ENCODE results near the gene BCL11B. TPM values are rescaled to one million over a fixed set of nuclear protein-coding genes. Genes with fewer than 3 reads are reported as not detected.

Gene BCL11B
- polyA plus RNA-seq, 4 donors, result 0.60 to 3.1 (median 2.5) TPM

GRCh38 chr14:99256483-99256874 is 15.5 kb downstream of the BCL11B start:
- DNase-seq (ENCODE audit: low read depth in 4 of 4, low spot score in 3 of 4), result no peak

DNA sequence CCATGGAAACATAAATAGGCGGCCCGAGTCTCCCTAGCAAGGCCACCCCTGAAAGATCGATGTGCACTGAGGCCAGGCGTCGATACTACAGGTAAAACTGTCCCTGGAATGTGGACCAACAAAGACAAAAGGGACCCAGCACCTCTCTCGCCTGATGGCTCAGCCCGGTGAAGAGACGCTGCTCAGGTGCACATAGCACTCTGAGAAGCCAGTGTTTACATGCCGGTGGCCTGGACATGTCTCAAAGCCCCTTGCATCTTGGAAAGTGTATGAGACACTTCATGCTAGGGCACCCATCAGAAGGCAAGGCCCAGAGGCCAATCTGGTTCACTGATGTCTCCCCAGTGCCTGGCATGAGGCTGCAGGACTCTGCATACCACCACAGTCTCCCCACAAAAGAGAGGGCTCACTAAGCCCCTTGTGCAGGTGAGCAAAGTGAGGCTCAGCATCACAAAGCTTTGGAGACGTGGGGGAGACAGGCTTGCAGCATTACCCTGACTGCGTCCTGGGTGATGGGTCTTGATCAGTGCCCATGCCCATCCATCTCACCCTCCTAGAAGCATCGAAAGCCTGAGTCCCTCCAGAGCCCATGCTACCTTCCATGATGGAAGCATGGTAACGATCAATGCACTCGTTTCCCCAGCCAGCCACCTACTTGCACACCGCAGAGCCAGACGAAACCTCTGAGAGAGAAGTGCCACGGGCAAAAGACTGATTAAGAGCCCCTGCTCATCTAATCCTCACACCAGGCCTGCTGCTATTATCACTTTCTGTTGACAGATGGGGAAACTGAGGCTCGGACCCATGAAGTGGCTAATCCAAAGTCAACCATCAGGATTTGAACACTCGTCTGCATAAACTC is 16.1 kb downstream of the BCL11B start:
- no peak for DNase-seq (ENCODE audit: low read depth in 4 of 4, low spot score in 3 of 4)

DNA sequence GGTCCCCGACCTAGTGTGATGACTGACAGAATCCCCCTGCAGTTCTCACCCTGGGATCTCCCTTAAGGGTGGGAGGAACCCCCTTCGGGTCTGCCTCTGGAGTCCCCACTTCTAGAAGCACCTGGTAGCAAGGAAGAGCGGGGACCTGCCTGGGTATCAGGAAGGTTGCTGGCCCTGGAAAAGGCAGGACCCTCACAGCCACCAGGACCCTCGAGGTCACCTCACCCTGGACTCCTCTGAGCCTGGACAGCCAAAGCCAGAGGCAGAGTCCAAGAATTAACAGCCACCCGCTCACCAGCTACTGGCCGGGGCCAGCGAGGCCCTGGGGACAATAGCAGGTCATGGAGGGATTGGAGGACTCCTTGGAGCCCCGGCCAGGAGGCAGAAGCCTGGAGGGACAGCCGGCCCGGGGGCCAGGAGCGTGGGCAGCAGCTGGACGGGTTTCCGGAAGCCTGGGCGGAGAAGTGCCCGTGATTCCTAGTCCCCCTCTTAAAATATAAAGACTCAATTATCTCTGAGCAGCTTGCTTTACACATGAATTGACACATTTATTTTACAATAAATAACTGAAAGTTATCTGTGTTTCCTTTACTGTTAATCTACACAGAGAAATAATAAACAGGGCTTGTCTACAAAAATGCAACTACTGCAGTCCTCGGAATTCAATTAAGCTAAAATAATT is 17.5 kb downstream of the BCL11B start:
- DNase-seq (ENCODE audit: low read depth in 4 of 4, low spot score in 3 of 4), result no peak

- no peak for DNase-seq (ENCODE audit: low read depth in 4 of 4, low spot score in 3 of 4)
These were observed 18.1 kb downstream of the BCL11B start for GRCh38 chr14:99253890-99254289.

- no peak for DNase-seq (ENCODE audit: low read depth in 4 of 4, low spot score in 3 of 4)
These were observed 18.8 kb downstream of the BCL11B start for GRCh38 chr14:99252940-99253868.

- no peak for DNase-seq (ENCODE audit: low read depth in 4 of 4, low spot score in 3 of 4)
These were observed 19.5 kb downstream of the BCL11B start for GRCh38 chr14:99252443-99252939.

- DNase-seq (ENCODE audit: low read depth in 4 of 4, low spot score in 3 of 4), result no peak
These were observed 20.3 kb downstream of the BCL11B start for GRCh38 chr14:99251721-99252120.

- DNase-seq (ENCODE audit: low read depth in 4 of 4, low spot score in 3 of 4), result no peak
These were observed 21.3 kb downstream of the BCL11B start for GRCh38 chr14:99250636-99251208.

- DNase-seq (ENCODE audit: low read depth in 4 of 4, low spot score in 3 of 4), result no peak
These were observed 22.6 kb downstream of the BCL11B start for GRCh38 chr14:99249389-99249788.

GRCh38 chr14:99248761-99249171 is 23.2 kb downstream of the BCL11B start:
- no peak for DNase-seq (ENCODE audit: low read depth in 4 of 4, low spot score in 3 of 4)

DNA sequence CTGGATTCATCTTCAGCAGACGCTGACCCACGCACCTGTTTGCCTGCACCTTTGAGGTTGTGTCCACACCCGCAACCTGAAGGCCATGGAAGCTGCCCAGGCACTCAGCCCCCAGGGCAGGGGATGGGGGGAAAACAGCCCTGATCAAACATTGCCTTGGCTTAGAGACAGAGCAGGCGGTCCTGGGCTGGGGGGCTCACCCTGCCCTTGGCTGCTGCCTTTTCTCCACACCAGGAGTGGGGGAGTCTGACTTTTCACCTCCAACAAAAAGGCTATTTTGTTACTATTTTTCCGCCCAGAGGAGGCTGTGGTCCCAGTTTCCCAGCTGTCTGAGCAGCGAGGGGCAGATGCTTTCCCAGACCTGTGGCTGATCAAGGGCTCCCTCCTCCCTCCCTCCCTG is 24.2 kb downstream of the BCL11B start:
- no peak for DNase-seq (ENCODE audit: low read depth in 4 of 4, low spot score in 3 of 4)

DNA sequence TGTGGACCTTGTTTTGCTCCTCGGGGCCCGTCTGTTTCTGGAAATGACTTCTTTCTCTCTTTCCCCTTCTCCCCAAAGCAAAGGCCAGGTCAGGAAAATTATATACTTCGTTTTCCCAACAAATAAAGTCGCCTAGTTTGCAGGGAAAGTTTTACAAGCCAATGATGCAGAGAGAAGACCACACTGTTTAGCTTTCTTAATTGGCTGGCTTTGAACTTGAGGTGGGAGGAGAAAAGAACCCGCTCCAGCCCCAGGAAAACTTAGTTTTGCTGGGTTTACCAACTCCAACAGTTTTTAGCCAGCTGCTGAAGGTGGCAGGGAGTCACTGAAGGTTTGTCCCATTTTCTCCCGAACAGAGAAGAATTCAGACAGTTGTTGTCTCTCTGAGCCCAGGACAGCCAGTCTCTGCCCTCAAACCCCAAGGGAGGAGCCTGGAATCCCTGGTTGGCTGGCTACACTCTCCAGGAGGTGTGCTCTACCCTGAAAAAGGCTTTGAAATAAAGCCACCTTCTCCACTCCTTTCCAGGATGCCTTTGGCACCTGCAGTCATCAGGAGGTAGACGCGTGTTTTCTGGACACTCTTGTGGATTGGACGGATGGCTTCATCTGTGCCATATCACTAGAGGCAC is 24.8 kb downstream of the BCL11B start:
- no peak for DNase-seq (ENCODE audit: low read depth in 4 of 4, low spot score in 3 of 4)

DNA sequence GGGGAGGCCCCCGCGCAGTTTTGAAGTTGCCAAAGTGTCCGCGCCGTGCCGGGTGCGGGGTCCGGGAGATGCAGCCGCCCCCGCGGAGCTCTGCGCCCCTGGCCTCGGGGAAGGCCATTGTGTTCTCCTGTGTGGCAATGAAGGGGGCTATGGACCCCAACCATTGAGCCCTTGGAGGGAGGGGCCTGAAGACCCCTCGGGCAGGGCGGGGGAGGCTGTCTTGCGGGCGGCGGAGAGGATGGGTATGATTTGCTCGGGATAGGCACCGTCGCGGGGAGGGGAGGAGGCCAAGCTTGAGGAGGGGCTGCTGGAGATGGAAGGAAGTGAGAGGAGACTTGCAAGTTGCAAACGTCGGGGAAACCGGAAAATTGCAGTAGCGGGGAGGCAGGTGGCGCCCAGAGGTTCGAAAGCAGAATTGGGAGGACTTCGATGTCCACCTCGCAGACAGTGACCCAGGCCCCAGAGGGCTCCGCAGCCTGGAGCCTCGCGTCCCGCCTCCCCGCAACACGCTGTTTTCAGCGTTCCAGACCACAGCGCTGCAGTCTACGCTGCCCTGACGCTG is 25.4 kb downstream of the BCL11B start:
- no peak for DNase-seq (ENCODE audit: low read depth in 4 of 4, low spot score in 3 of 4)

- DNase-seq (ENCODE audit: low read depth in 4 of 4, low spot score in 3 of 4), result no peak
These were observed 26.2 kb downstream of the BCL11B start for GRCh38 chr14:99245564-99246511.

GRCh38 chr14:99244941-99245563 is 26.9 kb downstream of the BCL11B start:
- DNase-seq (ENCODE audit: low read depth in 4 of 4, low spot score in 3 of 4), result no peak

- DNase-seq (ENCODE audit: low read depth in 4 of 4, low spot score in 3 of 4), result no peak
These were observed 27.6 kb downstream of the BCL11B start for GRCh38 chr14:99244367-99244901.

DNA sequence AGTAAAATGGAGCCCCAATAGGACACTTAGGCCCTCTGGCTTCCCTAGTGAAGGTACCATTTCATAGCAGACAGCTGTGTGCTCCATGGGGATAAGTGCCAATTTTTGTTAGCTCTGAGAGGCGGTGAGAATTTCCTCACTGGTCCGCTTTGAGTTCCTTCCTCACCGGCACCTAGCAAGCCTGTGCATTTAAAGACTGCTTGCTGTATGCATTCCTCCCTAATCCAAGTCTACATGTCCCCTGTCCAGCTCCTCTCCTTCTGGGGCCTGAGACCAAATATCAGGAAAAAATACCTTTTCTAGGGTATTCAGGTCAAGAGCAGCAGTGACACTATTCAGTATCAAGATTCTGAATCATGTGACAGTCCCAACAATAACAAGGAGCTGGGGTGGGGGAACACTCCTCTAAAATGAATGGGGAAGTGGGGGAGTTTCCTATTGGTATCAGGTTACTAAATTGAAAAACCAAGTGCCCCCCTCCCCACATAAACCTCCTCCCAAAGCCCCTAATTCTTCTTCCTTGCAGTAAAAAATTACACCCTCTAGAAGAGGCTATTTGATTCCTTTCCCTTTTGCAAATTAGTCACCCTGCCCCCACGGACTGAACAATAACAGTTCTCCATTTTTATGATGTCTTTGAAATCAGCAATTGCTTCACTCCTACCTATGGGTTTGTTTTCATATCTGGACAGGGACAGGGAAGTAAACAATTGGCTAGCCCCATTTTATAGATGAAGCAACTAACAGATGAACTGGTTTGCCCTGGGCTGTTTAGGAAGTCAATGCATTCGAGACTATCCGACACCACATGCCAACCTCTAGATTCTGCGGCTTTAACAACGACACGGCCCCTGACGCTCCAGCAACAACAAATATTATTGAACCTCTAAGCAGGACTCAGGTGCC is 28.9 kb downstream of the BCL11B start:
- DNase-seq (ENCODE audit: low read depth in 4 of 4, low spot score in 3 of 4), result no peak

Data from left renal pelvis (tissue), 4 donors.